Measurements from ENCODE around the gene NPAS3.

The NPAS3 gene

GRCh38 chr14:33347796-33348195 is 409.1 kb downstream of the NPAS3 start:
- DNase-seq (ENCODE audit: extremely low read depth, low read depth), result no peak
- no peak for TF ChIP-seq CTCF (IDR thresholded peaks at IDR 0.05; ENCODE audit: low read depth, low read length, missing control alignments)

GRCh38 chr14:33348510-33348909 is 409.8 kb downstream of the NPAS3 start:
- H3K4me3 ChIP-seq (replicated peaks; ENCODE audit: low read depth, low read length), result no peak overlapping the region
- no peak for TF ChIP-seq CTCF (IDR thresholded peaks at IDR 0.05; ENCODE audit: low read depth, low read length, missing control alignments)
- DNase-seq (ENCODE audit: extremely low read depth, low read depth), result no peak

More at GRCh38 chr14:33347796-33348195, 409.1 kb downstream of the NPAS3 start:
- H3K4me3 ChIP-seq (replicated peaks; ENCODE audit: low read depth, low read length), result no peak overlapping the region

- no peak for TF ChIP-seq CTCF (IDR thresholded peaks at IDR 0.05; ENCODE audit: low read depth, low read length, missing control alignments)
- no peak for DNase-seq (ENCODE audit: extremely low read depth, low read depth)
- H3K4me3 ChIP-seq (replicated peaks; ENCODE audit: low read depth, low read length), result no peak overlapping the region
Measured at GRCh38 chr14:33349871-33350270, 411.2 kb downstream of the NPAS3 start.

GRCh38 chr14:33350366-33350990 is 411.8 kb downstream of the NPAS3 start:
- no peak for TF ChIP-seq CTCF (IDR thresholded peaks at IDR 0.05; ENCODE audit: low read depth, low read length, missing control alignments)
- DNase-seq (ENCODE audit: extremely low read depth, low read depth), result no peak
- no peak overlapping the region for H3K4me3 ChIP-seq (replicated peaks; ENCODE audit: low read depth, low read length)

- no peak for DNase-seq (ENCODE audit: extremely low read depth, low read depth)
- TF ChIP-seq CTCF (IDR thresholded peaks at IDR 0.05; ENCODE audit: low read depth, low read length, missing control alignments), result no peak
- H3K4me3 ChIP-seq (replicated peaks; ENCODE audit: low read depth, low read length), result no peak overlapping the region
Measured at GRCh38 chr14:33352821-33353220, 414.1 kb downstream of the NPAS3 start.

- no peak for TF ChIP-seq CTCF (IDR thresholded peaks at IDR 0.05; ENCODE audit: low read depth, low read length, missing control alignments)
- no peak overlapping the region for H3K4me3 ChIP-seq (replicated peaks; ENCODE audit: low read depth, low read length)
- no peak for DNase-seq (ENCODE audit: extremely low read depth, low read depth)
Measured at GRCh38 chr14:33356181-33356580, 417.5 kb downstream of the NPAS3 start.
